Esophagus squamous epithelium (tissue), 4 donors: Measurements from ENCODE around the gene BIRC6.

Source experiments
- CTCF ChIP-seq, 6 experiments: fragments of 450-650 bp in 4 of 6; fragments of 200-600 bp in 2 of 6; sonication (generic) in 2 of 6; IDR thresholded peaks; one replicate each; pipeline ENCODE4 v1.5.1; 2016 to 2019; ENCODE audit warnings: antibody characterized with exemption in 6 of 6, mild to moderate bottlenecking in 4 of 6, moderate library complexity in 4 of 6
- POLR2A ChIP-seq, 4 donors: fragments of 450-650 bp; IDR thresholded peaks; one replicate each; pipeline ENCODE4 v1.6.1; 2017; ENCODE audit warnings: antibody characterized with exemption in 4 of 4, mild to moderate bottlenecking in 4 of 4, moderate library complexity in 3 of 4

GRCh38 chr2:32482471-32482870 lies 125.6 kb downstream of the BIRC6 start:
- no peak for TF ChIP-seq CTCF (IDR thresholded peaks at IDR 0.05)
- no peak for TF ChIP-seq POLR2A (IDR thresholded peaks at IDR 0.05)
